H9 (cell line): ENCODE measurements around the gene SOS1. TPM values are rescaled to one million over a fixed set of nuclear protein-coding genes. Genes with fewer than 3 reads are reported as not detected.

ENCODE experiments used
- DNase-seq: peaks from one replicate; pipeline ENCODE4 v3.0.0-alpha.2; 2017
- H2AFZ ChIP-seq: one replicate; pipeline ENCODE4 v1.6.1; 2013; ENCODE audit warnings: mild to moderate bottlenecking, low read length, control low read depth, moderate library complexity
- H2AK5ac ChIP-seq: 2 replicates; pipeline ENCODE4 v1.6.1; 2013; ENCODE audit warnings: low read length, control low read depth, mixed read lengths; ENCODE audit not compliant: insufficient read length
- H2BK120ac ChIP-seq: one replicate; pipeline ENCODE4 v1.6.1; 2013; ENCODE audit warnings: low read depth, mild to moderate bottlenecking, low read length, control low read depth, inconsistent platforms; ENCODE audit not compliant: poor library complexity, severe bottlenecking
- H2BK12ac ChIP-seq: 2 replicates; pipeline ENCODE4 v1.6.1; 2013; ENCODE audit warnings: low read length, control low read depth, mixed read lengths, low read depth; ENCODE audit not compliant: insufficient read length
- H2BK15ac ChIP-seq: 2 replicates; pipeline ENCODE4 v1.6.1; 2013; ENCODE audit warnings: low read depth, low read length, control low read depth
- H2BK20ac ChIP-seq: one replicate; pipeline ENCODE4 v1.6.1; 2013; ENCODE audit warnings: low read depth, mild to moderate bottlenecking, low read length, control low read depth, inconsistent platforms; ENCODE audit not compliant: poor library complexity, severe bottlenecking
- H2BK5ac ChIP-seq: 2 replicates; pipeline ENCODE4 v1.6.1; 2013; ENCODE audit warnings: low read length, control low read depth, mixed read lengths; ENCODE audit not compliant: insufficient read length
- H3K14ac ChIP-seq: 2 replicates; pipeline ENCODE4 v1.6.1; 2013; ENCODE audit warnings: low read length, control low read depth; ENCODE audit not compliant: insufficient read depth
- H3K18ac ChIP-seq: 2 replicates; pipeline ENCODE4 v1.6.1; 2013; ENCODE audit warnings: low read depth, mild to moderate bottlenecking, mixed read lengths, low read length, control low read depth; ENCODE audit not compliant: insufficient read length
- H3K23ac ChIP-seq: 2 replicates; pipeline ENCODE4 v1.6.1; 2013; ENCODE audit warnings: low read length, control low read depth, mixed read lengths, low read depth; ENCODE audit not compliant: insufficient read length
- H3K23me2 ChIP-seq: 2 replicates; pipeline ENCODE4 v1.6.1; 2013; ENCODE audit warnings: low read depth, mild to moderate bottlenecking, mixed read lengths, low read length, control low read depth; ENCODE audit not compliant: insufficient read length, poor library complexity, severe bottlenecking
- H3K27ac ChIP-seq: 2 replicates; pipeline ENCODE4 v1.5.1; 2013; ENCODE audit warnings: low read length, control low read depth, mixed read lengths, low read depth; ENCODE audit not compliant: insufficient read length
- H3K27me3 ChIP-seq: 2 replicates; pipeline ENCODE4 v1.6.1; 2013; ENCODE audit warnings: low read length, control low read depth, inconsistent platforms; ENCODE audit not compliant: insufficient read depth
- H3K4ac ChIP-seq: 2 replicates; pipeline ENCODE4 v1.6.1; 2013; ENCODE audit warnings: low read depth, mild to moderate bottlenecking, control low read depth, inconsistent platforms, low read length, moderate library complexity
- H3K4me1 ChIP-seq: 2 replicates; pipeline ENCODE4 v1.6.1; 2013; ENCODE audit warnings: low read length, control low read depth, inconsistent platforms; ENCODE audit not compliant: insufficient read depth
- H3K4me2 ChIP-seq: 2 replicates; pipeline ENCODE4 v1.6.1; 2013; ENCODE audit warnings: low read length, control low read depth, mixed read lengths; ENCODE audit not compliant: insufficient read length, insufficient read depth
- H3K56ac ChIP-seq: 2 replicates; pipeline ENCODE4 v1.6.1; 2013; ENCODE audit warnings: low read depth, mild to moderate bottlenecking, mixed read lengths, low read length, control low read depth; ENCODE audit not compliant: insufficient read length
- H3K79me1 ChIP-seq: 2 replicates; pipeline ENCODE4 v1.6.1; 2013; ENCODE audit warnings: low read depth, mild to moderate bottlenecking, moderate library complexity, low read length, control low read depth, inconsistent platforms; ENCODE audit not compliant: insufficient read depth, poor library complexity, severe bottlenecking
- H3K79me2 ChIP-seq: 2 replicates; pipeline ENCODE4 v1.6.1; 2013; ENCODE audit warnings: low read length, control low read depth, inconsistent platforms; ENCODE audit not compliant: insufficient read depth
- H3K9ac ChIP-seq: 2 replicates; pipeline ENCODE4 v1.6.1; 2013; ENCODE audit warnings: low read length, control low read depth, mixed read lengths; ENCODE audit not compliant: insufficient read length; ENCODE audit errors: extremely low read depth
- H3K9me3 ChIP-seq: one replicate; pipeline ENCODE4 v1.6.1; 2013; ENCODE audit warnings: low read depth, low read length, inconsistent platforms; ENCODE audit not compliant: control insufficient read depth
- H3T11ph ChIP-seq: one replicate; pipeline ENCODE4 v1.6.1; 2013; ENCODE audit warnings: mild to moderate bottlenecking, low read length, control low read depth, inconsistent platforms
- H4K20me1 ChIP-seq: one replicate; pipeline ENCODE4 v1.6.1; 2013; ENCODE audit not compliant: control insufficient read depth, insufficient read length, insufficient read depth
- H4K5ac ChIP-seq: 2 replicates; pipeline ENCODE4 v1.6.1; 2013; ENCODE audit warnings: low read depth, mild to moderate bottlenecking, mixed read lengths, low read length, control low read depth; ENCODE audit not compliant: insufficient read length
- H4K8ac ChIP-seq: replicated peaks from 2 replicates; pipeline ENCODE4 v1.6.1; 2013; ENCODE audit warnings: low read length, control low read depth, mixed read lengths, low read depth; ENCODE audit not compliant: insufficient read length
- H4K91ac ChIP-seq: 2 replicates; pipeline ENCODE4 v1.6.1; 2013; ENCODE audit warnings: low read depth, mild to moderate bottlenecking, moderate library complexity, mixed read lengths, low read length, control low read depth; ENCODE audit not compliant: insufficient read length
- H3K27ac Mint-ChIP-seq, 3 experiments: 2 replicates in 2 of 3; 3 replicates in 1 of 3; pipeline ENCODE4 v1.8.0; 2020 to 2021; ENCODE audit warnings: mixed read lengths in 3 of 3, mild to moderate bottlenecking in 1 of 3, moderate library complexity in 1 of 3
- H3K27me3 Mint-ChIP-seq: 2 replicates; pipeline ENCODE4 v1.8.0; 2021; ENCODE audit warnings: low read depth, mild to moderate bottlenecking, moderate library complexity, mixed read lengths
- H3K36me3 Mint-ChIP-seq, 3 experiments: 2 replicates in 2 of 3; 3 replicates in 1 of 3; pipeline ENCODE4 v1.8.0; 2020 to 2021; ENCODE audit warnings: low read depth in 3 of 3, mixed read lengths in 3 of 3; ENCODE audit not compliant: insufficient read depth in 1 of 3
- H3K4me1 Mint-ChIP-seq, 2 experiments: 2 replicates each; pipeline ENCODE4 v1.8.0; 2020; ENCODE audit warnings: mixed read lengths in 2 of 2
- H3K4me3 Mint-ChIP-seq, 2 experiments: 2 replicates in 1 of 2; 3 replicates in 1 of 2; pipeline ENCODE4 v1.8.0; 2020 to 2021; ENCODE audit warnings: mild to moderate bottlenecking in 2 of 2, mixed read lengths in 2 of 2, moderate library complexity in 1 of 2
- H3K9me3 Mint-ChIP-seq, 2 experiments: 2 replicates in 1 of 2; 3 replicates in 1 of 2; pipeline ENCODE4 v1.8.0; 2020; ENCODE audit warnings: mild to moderate bottlenecking in 2 of 2, mixed read lengths in 2 of 2, moderate library complexity in 1 of 2
- CTCF ChIP-seq: fragments of 200-600 bp; sonication (generic); conservative IDR thresholded peaks from 3 replicates; pipeline ENCODE4 v1.8.0; 2021; ENCODE audit warnings: antibody characterized with exemption, mild to moderate bottlenecking
- WGBS: extraction: QIAGEN DNeasy Blood & Tissue Kit; methylation state at CpG from one replicate; pipeline ENCODE4 v1.1.7; 2013; ENCODE audit warnings: missing lambda C conversion rate, low lambda C conversion rate, mixed read lengths; ENCODE audit not compliant: insufficient read length; ENCODE audit errors: extremely low coverage; 5-methylcytosine and 5-hydroxymethylcytosine counted together
- total RNA-seq: library from RNA; stranded (reverse); gene quantifications from 2 replicates; pipeline ENCODE4 v1.2.1, GENCODE V29; 2021

SOS1 gene
- total RNA-seq, 1 experiment from 2014 or later = 35.8 TPM

DNA sequence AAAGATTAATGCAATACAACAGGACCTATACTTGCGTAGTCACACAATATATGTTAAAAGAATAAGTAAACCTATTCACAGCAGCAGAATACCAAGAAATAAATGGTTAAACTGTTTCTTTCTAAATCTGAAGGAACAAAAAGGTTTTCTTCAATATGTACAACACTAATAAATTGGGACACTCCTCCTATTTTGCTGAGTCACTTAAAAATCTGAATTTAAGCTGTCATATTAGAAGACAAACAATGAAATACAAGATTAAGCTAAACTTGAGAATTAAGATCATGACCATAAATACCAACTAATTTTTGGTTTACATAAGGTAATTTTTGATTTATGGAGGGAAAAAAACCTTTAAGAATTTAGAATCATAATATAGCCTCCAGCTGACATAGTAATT, 138.4 kb downstream of the SOS1 start:
- Histone ChIP-seq H3K23me2 (no peaks in the 10 kb centered on the region), H4K5ac (no peak overlapping the region), H3K4me2 (no peak overlapping the region), H4K8ac (no peak overlapping the region), H3K4ac (no peak overlapping the region), H3K79me2 (no peaks in the 10 kb centered on the region), H2AFZ (no peak overlapping the region), H3K79me1 (no peaks in the 10 kb centered on the region), H3T11ph (no peak overlapping the region), H3K23ac (no peak overlapping the region), H3K56ac (no peak overlapping the region), H2BK15ac (no peak overlapping the region), H3K4me1 (peaks cover 2% of the 10 kb centered on the region; the same call in 1 of the 2 replicates), H4K91ac (no peak overlapping the region), H3K27me3 (no peaks in the 10 kb centered on the region), H3K14ac (no peak overlapping the region), H2BK5ac (no peak overlapping the region), H3K9me3 (no peaks in the 10 kb centered on the region), H2BK12ac (no peak overlapping the region), H4K20me1 (no peaks in the 10 kb centered on the region), H2BK120ac (no peak overlapping the region), H2AK5ac (no peak overlapping the region), H2BK20ac (no peak overlapping the region), H3K9ac (no peak overlapping the region), H3K27ac (no peak overlapping the region), H3K18ac (no peak overlapping the region)
- peaks cover 11 to 15% of the 10 kb centered on the region in 2 experiments for H3K4me1 Mint-ChIP-seq
- H3K27me3 Mint-ChIP-seq = no peaks in the 10 kb centered on the region
- H3K36me3 Mint-ChIP-seq = peaks cover 5 to 15% (median 8%) of the 10 kb centered on the region in 3 experiments
- H3K4me3 Mint-ChIP-seq = no peak overlapping the region
- no peak for TF ChIP-seq CTCF
- DNase-seq = no peak
- no peaks in the 10 kb centered on the region for H3K9me3 Mint-ChIP-seq
- WGBS = no CpG with 5 or more reads among the region's 1 CpG
- H3K27ac Mint-ChIP-seq = no peak overlapping the region
